ENCODE results near the gene FCHO1. TPM values are rescaled to one million over a fixed set of nuclear protein-coding genes. Genes with fewer than 3 reads are reported as not detected.
A peak's percentile ranks its signal among the peaks of the same experiment; 100 is the strongest.

Gene FCHO1
- total and polyA plus RNA-seq, 2 experiments from 2014 or later, result 18.5 to 42.3 TPM

DNA sequence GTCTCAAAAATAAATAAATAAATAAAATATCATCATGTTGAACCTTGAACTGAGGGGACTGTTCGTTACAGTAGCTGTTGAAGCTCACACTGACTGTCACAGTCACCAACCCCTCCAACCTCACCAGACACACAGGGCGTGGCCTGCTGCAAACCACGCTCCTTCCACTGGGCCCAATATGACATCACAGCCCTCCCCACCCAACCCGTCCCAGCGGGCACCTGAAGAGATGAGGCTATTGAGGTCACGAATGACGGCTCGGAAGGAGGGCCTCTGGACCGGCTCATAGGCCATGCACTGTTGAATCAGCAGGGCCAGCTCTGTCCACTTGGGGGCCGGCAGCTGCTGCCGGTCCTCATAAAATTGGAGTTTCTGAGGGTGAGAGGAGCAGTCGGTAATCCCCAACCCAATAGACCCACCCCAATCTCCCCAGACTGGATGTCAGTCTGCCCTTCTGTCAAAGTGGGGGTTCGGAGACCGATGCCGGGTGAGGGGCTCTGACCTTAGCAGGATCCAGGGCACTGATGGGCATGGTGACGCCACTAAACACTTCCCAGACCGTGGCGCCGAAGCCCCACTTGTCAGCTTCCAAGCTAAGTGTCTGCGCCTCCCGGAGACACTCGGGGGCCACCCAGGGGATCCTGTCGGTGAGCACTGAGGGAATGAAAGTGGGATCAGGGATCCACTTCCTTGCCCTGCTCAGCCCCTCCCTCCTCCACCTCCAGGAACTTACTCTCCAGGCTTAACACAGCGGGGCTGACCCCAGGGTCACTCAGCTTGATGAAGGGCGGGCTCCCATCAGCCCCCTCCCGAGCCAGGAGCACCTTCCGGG lies 83.3 kb downstream of the FCHO1 start:
- Mint-ChIP-seq H3K9me3 (no peaks in the 10 kb centered on the region), H3K4me1 (peaks cover 16% of the 10 kb centered on the region), H3K4me3 (no peak overlapping the region), H3K27me3 (ENCODE audit: insufficient read depth, low read depth, poor library complexity) (peaks cover 17% of the 10 kb centered on the region), H3K27ac (no peak overlapping the region), H3K36me3 (ENCODE audit: low read depth) (no peaks in the 10 kb centered on the region; the same call in 2 of the 3 replicates)
- Histone ChIP-seq H3K9me2 (ENCODE audit: insufficient read depth) (no peaks in the 10 kb centered on the region), H3F3A (replicated peaks; ENCODE audit: low read depth) (peaks cover 8% of the 10 kb centered on the region), H3K36me3 (ENCODE audit: insufficient read depth) (no peaks in the 10 kb centered on the region), H3K27me3 (ENCODE audit: insufficient read depth) (0 out of 2 replicates have a peak, but pooled peaks cover 6% of the 10 kb centered on the region), H3K4me3 (no peak overlapping the region), H3K4me1 (ENCODE audit: insufficient read depth) (peaks cover 8% of the 10 kb centered on the region; the same call in 1 of the 2 replicates), H2AFZ (no peak overlapping the region), H3K79me2 (replicated peaks; ENCODE audit: insufficient read depth) (no peaks in the 10 kb centered on the region), H3K27ac (ENCODE audit: low read depth) (no peak overlapping the region), H3K4me2 (no peak overlapping the region), H4K20me1 (replicated peaks; ENCODE audit: insufficient read depth) (no peaks in the 10 kb centered on the region)
- peak; percentile 74 for DNase-seq (ENCODE audit: low spot score)
- TF ChIP-seq CREB1 (CRISPR knock-in tag; IDR thresholded peaks at IDR 0.05; ENCODE audit: low read depth) (peak; percentile 22; the same call in 1 of the 2 replicates), ZNF114 (CRISPR knock-in tag; IDR thresholded peaks at IDR 0.05) (no peak)
- TF ChIP-seq, protein P1, sequence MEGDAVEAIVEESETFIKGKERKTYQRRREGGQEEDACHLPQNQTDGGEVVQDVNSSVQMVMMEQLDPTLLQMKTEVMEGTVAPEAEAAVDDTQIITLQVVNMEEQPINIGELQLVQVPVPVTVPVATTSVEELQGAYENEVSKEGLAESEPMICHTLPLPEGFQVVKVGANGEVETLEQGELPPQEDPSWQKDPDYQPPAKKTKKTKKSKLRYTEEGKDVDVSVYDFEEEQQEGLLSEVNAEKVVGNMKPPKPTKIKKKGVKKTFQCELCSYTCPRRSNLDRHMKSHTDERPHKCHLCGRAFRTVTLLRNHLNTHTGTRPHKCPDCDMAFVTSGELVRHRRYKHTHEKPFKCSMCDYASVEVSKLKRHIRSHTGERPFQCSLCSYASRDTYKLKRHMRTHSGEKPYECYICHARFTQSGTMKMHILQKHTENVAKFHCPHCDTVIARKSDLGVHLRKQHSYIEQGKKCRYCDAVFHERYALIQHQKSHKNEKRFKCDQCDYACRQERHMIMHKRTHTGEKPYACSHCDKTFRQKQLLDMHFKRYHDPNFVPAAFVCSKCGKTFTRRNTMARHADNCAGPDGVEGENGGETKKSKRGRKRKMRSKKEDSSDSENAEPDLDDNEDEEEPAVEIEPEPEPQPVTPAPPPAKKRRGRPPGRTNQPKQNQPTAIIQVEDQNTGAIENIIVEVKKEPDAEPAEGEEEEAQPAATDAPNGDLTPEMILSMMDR (conservative IDR thresholded peaks at IDR 0.05; ENCODE audit: low read depth in 2 of 2), result peak; percentile 22 to 37
- TF ChIP-seq, protein P2, sequence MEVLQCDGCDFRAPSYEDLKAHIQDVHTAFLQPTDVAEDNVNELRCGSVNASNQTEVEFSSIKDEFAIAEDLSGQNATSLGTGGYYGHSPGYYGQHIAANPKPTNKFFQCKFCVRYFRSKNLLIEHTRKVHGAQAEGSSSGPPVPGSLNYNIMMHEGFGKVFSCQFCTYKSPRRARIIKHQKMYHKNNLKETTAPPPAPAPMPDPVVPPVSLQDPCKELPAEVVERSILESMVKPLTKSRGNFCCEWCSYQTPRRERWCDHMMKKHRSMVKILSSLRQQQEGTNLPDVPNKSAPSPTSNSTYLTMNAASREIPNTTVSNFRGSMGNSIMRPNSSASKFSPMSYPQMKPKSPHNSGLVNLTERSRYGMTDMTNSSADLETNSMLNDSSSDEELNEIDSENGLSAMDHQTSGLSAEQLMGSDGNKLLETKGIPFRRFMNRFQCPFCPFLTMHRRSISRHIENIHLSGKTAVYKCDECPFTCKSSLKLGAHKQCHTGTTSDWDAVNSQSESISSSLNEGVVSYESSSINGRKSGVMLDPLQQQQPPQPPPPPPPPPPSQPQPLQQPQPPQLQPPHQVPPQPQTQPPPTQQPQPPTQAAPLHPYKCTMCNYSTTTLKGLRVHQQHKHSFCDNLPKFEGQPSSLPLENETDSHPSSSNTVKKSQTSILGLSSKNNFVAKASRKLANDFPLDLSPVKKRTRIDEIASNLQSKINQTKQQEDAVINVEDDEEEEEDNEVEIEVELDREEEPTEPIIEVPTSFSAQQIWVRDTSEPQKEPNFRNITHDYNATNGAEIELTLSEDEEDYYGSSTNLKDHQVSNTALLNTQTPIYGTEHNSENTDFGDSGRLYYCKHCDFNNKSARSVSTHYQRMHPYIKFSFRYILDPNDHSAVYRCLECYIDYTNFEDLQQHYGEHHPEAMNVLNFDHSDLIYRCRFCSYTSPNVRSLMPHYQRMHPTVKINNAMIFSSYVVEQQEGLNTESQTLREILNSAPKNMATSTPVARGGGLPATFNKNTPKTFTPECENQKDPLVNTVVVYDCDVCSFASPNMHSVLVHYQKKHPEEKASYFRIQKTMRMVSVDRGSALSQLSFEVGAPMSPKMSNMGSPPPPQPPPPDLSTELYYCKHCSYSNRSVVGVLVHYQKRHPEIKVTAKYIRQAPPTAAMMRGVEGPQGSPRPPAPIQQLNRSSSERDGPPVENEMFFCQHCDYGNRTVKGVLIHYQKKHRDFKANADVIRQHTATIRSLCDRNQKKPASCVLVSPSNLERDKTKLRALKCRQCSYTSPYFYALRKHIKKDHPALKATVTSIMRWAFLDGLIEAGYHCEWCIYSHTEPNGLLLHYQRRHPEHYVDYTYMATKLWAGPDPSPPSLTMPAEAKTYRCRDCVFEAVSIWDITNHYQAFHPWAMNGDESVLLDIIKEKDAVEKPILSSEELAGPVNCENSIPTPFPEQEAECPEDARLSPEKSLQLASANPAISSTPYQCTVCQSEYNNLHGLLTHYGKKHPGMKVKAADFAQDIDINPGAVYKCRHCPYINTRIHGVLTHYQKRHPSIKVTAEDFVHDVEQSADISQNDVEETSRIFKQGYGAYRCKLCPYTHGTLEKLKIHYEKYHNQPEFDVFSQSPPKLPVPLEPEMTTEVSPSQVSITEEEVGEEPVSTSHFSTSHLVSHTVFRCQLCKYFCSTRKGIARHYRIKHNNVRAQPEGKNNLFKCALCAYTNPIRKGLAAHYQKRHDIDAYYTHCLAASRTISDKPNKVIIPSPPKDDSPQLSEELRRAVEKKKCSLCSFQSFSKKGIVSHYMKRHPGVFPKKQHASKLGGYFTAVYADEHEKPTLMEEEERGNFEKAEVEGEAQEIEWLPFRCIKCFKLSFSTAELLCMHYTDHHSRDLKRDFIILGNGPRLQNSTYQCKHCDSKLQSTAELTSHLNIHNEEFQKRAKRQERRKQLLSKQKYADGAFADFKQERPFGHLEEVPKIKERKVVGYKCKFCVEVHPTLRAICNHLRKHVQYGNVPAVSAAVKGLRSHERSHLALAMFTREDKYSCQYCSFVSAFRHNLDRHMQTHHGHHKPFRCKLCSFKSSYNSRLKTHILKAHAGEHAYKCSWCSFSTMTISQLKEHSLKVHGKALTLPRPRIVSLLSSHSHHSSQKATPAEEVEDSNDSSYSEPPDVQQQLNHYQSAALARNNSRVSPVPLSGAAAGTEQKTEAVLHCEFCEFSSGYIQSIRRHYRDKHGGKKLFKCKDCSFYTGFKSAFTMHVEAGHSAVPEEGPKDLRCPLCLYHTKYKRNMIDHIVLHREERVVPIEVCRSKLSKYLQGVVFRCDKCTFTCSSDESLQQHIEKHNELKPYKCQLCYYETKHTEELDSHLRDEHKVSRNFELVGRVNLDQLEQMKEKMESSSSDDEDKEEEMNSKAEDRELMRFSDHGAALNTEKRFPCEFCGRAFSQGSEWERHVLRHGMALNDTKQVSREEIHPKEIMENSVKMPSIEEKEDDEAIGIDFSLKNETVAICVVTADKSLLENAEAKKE (CRISPR knock-in tag; IDR thresholded peaks at IDR 0.05), result no peak
- ATAC-seq, result peak; percentile 2; the same call in 2 of the 3 replicates

Data from GM23338 (cell line).